Cerebellar cortex (tissue), 1 donor: ENCODE measurements around the gene RAB18.
"Not testable (repeated sequence)": the region's sequence is repeated elsewhere in the genome, so short reads cannot be mapped to it uniquely, and the experiment has no call there.

Experiments used
- DNase-seq: peaks from one replicate; pipeline ENCODE4 v3.0.0-alpha.2; 2015; ENCODE audit warnings: low spot score

The RAB18 gene

DNA sequence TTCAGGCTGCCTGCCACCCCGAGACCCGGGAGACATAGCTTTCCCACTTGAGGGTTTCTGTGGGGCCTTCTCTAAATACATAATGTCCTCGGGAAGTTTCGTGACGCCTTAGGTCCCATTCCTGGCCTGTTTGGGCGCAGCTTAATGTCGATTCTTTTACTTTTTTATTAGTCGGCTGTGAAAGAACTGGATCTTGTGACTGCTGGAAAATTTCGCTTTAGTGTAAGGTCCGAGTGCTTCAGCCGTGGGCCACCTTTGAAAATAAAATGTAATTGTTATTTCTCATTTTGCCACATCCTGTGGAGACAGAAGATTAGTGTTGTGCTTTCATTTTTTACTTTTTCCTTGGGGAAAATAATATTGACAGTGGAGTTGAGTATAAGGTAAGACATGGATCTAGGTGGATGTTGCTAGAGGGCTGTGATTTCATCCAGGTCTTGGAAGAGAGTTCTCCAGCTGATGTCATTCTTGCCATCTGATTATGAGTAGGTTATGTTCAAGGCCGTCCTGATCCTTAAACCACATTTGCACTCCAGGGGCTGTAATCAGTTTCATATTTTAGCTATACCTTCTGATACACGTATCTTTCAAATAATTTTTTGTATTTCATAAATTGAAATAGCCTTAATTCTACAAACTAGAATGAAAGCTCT lies 830 bp downstream of the RAB18 start:
- no peak for DNase-seq

DNA sequence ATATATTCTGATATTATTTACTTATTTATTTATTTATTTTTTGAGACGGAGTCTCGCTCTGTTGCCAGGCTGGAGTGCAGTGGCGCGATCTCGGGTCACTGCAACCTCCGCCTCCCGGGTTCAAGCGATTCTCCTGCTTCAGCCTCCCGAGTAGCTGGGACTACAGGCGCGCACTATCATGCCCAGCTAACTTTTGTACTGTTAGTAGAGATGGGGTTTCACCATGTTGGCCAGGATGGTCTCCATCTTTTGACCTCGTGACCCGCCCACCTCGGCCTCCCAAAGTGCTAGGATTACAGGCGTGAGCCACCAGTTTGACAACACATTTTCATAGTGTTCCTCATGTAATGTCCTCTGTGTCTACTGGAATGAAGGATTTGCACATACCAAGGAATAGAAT lies 1.4 kb downstream of the RAB18 start:
- DNase-seq = not testable (repeated sequence)

DNA sequence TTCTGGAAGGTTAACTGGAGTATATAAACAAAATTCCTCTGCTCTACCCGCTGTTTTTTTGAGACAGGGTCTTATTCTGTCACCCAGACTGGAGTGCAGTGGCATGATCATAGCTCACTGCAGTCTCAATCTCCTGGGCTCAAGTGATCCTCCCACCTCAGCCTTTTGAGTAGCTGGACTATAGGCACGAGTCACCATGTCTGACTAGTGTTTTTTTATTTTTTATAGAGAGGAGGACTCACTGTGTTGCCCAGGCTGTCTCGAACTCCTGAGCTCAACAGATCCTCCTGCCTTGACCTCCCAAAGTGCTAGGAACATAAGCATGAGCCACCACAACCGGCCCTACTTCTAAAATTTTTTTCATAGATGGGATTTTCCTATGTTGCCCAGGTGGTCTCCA lies 2.2 kb downstream of the RAB18 start:
- DNase-seq = no peak

DNA sequence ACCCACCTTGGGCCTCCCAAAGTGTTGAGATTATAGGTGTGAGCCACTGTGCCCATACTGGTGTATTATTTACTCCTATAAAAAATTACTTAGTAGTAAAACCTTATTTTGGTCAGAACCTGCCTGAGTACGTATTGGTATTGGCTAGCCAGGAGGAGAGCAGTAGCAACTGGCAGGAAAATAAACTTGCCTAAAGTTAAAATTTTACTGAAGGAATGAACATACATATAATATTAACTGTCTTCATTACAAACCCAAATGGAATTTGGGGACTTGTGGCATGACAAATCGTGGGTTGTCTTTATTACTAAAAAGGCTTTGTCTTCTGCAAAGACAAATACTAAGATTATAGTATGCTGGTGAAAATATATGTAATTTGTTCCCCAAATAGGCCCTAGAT lies 8.4 kb downstream of the RAB18 start:
- no peak for DNase-seq

DNA sequence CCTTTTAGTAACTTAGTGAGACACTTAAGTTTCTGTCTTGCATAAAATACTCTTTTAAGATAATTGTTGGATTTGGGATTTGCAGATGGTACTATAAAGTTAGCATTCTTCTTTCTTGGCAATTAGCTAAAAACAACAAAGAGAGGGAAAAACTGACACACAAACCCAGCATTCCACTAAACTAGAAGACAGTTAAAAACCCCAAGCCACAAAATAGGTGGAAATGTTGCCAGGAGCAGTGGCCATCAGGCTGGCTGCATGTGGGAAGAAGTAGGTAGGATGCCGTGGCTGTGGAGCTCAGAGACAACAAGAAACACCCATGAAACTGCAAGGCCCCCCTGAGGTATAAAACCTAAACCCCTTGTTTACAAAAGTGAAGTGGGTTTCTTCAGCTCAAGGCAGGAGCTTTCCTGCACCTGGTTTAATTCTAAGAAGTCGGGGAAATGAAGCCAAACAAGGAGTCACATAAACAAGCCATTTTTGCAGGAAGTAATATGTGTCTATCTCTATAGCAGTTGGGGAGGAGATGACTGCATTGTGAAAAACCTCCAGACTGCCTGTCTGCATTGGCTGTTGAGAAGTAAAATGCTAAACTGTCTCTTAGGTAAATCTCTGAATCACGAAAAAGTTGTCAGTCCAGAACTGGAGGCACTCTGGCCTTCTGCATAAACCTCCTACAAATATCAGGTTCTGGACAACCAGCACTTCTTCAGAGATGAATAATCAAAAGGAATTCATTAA lies 9.5 kb downstream of the RAB18 start:
- no peak for DNase-seq

DNA sequence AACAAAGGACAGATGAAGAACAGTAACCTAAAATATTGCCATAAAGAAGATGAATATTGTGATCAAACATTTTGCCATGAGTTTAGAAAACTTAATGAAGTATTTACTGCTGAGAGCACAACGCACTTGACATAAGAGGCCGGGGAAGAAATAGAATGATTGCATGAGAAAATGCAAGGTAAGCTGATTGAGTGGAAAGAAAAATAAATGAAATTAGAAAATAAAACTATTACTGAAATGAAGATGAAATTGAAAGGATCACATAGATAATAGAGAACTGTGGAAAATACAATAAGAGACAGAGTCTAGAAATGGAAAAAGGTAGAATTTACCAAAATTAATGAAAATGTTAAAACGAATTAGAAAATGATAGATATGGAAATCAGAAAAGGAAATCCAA lies 10.1 kb downstream of the RAB18 start:
- DNase-seq = no peak

DNA sequence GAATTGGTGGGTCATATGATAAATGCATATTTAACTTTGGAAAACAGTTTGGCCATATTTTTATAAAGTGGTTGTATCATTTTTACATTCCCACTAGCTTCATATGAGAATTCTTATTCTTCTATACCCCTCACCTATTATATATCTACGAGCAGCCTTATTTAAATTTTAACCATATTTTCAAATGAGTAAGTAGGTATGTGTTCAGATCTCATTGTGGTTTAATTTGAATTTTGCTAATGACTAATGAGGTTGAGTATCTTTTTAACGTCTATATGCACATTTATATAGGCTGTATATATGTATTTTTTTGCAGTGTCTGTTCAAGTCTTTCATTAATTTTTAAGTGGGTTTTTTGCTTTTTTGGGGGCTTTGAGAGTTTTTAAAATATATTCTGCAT lies 14.2 kb downstream of the RAB18 start:
- no peak for DNase-seq

DNA sequence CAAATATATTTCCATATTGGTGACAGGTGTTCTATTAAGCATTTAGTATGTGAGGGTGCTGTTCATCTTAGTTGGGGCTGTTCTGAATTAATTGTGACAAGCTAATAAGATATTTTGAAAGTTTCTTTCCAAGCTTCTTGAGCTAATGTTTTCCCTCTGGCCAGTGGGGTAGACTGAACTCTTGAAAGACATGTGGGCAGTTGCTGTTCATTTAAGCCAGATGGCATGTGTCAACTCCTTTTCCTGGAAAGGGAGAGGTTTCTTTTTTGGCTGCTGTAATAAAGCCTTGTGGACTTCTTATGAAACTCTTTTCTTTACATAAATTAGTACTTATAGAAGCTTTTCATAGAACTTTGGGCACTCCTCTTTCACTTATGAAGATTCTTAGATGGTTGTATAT lies 21.7 kb downstream of the RAB18 start:
- DNase-seq = no peak

DNA sequence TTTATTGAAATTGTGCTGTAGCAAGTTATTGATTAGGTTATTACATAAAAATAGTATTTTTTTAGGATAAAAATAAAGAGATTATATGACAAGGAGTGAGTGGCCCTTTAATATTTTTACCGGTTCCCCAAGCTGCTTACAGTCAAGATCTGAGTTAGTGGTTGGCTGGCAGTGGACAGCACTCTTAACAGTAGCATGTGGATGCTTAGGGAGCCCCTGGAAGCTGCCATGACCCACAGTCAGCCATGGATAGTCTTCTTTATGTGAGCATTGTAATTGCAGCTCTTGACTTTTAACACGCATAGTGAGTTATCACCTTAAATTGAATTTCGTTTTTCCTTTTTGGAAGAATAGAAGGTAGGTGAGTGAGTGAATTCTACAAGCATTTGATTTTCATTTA lies 22.1 kb downstream of the RAB18 start:
- no peak for DNase-seq

DNA sequence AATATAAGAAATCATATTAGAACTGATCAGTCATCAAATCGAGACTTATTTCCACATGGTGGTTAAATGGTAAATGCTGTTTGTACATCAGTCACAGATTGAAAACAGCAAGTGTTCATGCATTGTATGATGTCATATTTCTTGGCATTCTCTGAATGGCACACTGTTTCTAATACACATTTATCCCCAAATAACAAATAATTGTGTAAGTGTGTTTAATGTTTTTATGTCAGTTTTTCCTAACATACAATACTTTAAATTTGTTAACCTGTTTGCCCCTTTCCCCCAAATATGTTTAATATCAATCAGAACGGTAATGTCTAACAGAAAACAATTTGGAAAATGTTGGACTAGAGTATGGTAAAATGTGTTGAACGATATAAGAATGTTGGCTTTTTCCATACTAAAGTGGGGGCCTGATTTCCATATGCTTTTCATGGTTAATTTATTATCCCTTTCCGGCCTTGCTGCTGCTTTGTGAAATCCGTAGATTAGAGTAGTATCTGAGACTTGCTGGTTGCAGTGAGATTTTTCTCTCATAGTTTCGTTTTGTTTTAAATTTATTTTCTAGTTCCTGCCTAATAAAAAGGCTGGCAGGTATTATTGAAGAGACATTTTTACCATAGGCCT lies 23.7 kb downstream of the RAB18 start:
- DNase-seq = no peak

DNA sequence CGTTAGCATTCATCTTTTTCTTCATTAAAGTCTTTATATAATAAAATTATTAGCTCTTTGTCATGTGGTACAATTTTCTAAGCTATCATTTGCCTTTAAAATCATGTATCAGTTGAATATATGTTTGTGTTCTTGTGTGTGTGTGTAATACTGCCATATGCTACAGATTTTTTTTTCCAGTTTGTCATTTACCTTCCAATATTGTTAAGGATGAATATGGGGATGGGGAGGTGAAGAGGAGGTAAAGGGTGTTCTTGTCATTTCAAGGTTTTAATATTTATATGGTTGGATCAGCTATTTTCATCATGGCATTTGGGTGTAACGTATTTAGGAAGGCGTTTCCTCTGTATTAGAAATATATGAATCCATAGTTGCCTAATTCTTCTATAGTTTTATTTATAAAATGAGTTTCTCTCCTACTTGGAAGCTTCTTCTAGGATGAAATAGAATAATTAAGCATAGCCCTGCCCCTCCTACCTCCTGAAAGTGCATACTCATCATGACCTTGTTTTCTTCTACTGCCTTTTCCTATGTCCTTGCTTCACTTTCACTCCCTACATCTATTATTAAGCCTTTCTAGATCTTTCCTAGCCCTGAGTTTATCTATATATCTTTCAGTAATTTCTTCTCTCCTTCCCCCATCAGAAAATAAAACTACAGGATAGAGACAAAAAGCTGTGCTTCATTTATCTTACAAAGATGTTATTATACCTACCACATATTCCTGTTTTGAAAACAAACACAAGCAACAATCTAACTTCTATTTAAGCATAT lies 25.1 kb downstream of the RAB18 start:
- DNase-seq = no peak

DNA sequence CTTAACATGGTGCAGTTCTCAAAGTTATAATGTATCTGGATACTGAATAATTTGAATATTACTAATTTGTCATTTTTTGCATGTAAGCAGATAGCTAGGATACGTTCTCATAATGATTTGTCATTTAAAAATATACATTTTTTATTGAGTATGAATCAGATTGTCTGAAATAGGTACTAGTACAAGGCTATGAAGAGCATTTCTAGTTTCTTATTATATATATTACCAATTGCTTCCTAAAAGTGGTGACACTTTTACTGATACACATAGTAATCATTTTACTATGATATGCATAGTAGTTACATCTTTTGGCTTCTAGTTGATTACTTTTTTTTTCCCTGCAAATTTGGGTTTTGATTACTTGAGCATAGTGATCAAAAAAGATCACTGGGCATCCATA lies 26.4 kb downstream of the RAB18 start:
- no peak for DNase-seq

DNA sequence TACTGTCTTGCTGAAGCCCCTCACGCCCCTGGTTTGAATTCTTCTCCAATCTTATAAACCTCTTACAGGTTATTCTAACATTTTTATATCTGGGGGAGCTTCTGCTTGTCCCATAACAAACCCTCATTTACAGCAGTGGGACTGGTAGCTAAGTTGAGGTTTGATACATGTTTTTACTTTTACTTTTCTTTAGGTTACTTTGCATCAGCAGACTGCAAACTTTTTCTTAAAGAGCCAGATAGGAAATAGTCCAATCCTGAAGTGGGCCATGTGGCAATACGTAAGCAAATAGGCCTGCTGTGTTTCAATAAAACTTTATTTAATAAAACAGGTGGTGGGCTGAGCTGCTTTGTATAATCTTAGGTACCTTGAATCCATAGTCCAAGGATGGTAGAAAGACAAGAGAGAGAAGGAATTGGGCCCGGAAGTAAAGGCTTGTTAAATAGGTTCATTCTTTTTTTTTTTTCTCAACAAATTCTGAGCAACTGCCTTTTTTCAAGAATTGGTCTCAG lies 27.3 kb downstream of the RAB18 start:
- no peak for DNase-seq

DNA sequence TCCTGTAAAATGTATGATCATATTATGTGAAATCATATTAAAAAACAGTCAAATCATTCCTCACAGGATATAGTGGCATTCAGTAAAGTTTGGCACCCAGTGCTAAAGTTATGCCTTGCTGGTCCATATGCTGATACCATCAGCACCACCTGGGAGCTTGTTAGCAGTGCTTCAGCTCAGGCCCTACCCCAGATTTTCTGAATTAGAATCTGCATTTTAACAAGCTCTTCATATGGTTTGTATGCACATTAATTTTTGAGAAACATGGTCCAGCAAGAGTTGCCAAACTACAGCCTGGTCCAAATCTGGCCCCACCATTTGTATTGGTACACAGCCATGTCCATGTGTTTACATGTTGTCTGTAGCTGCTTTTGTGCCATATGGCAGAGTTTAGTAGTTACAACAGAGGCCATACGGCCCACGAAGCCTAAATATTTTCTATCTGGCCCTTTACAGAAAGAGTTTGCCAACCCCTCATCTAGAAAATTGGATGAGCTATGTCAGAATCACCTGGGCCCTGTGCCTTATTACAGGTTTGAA lies 30.1 kb downstream of the RAB18 start:
- DNase-seq = peak; percentile 75

DNA sequence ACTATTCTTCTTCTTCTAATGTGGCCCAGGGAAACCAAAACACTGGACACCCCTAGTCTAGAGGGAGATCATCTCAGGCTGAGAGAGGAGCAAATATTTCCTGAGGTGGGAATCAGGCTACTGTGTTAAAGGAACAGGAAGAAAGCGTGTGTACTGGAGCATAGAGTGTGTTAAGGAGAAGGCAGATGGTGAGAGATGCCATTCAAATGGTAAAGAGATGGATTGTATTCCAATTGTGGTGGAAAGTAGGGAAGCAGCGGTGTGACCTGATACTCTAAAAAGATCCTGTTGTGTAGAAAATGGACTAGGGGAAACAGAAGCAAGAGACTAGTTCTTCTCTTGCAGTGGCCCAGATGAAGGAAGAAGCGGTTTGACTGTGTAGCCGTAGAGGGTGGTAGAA lies 31.2 kb downstream of the RAB18 start:
- no peak for DNase-seq

DNA sequence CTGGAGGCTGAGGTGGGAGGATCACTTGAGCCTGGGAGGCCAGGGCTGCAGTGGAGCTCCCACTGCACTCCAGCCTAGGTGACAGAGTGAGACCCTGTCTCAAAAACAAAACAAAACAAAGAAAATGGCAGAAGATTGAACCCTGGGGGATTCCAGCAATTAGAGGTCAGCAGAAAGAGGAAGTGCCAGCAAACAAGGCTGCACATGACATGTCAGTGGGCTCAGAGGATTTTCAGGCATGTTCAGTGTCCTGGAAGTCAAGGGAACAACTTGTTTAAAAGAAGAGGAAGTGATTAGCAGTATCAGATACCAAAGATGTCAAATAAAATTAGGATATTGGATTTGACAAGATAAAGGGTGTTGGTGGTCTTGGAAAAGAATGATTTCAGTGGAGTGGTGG lies 32.3 kb downstream of the RAB18 start:
- DNase-seq = no peak

DNA sequence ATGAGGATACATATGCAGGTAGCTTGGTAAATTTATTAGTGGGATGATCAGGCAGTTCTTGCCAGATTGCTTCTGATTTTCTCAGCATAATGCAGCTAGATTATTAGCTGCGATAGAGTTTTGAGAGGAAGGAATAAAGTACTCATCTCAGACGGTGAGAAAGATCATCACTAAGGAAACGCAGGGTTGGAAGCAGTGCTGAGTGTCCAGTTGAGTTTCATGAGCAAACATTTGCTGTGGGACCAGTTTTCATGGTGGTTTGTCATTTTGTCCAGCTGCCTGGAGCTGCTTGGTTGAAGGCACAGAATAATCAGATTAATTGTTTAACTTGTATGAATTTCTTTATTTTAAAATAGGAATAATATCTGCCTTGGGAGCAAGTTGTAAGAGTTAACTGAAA lies 33.1 kb downstream of the RAB18 start:
- no peak for DNase-seq

DNA sequence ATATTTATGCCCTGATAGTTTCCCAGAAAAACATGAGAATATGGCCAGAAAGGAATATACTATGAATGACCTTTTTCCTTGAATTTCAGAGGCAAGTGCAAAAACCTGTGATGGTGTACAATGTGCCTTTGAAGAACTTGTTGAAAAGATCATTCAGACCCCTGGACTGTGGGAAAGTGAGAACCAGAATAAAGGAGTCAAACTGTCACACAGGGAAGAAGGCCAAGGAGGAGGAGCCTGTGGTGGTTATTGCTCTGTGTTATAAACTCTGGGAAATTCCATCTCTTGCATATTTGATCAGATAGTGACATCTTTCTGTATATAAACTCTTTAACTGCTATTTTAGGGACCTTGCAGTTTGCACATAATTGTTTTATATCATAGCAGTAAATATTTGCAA lies 33.7 kb downstream of the RAB18 start:
- DNase-seq = no peak

DNA sequence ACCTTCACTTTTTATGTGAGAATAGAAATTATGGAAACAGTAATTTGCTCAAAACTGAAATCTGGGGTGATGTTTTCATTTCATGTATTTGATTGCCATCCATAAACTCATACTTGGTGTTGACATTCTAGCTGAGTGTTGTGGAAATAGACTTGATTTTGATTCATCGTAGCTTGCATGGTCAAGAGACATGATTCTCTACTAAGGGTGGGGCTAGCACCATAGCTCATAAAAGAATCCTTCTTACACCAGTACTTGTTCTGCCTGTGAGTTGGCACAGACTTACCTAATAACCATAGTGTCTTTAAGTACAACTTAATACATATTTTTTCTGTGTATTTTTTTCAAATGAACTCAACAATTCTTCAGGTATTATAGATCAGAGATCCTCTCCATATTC lies 36.6 kb downstream of the RAB18 start:
- DNase-seq = no peak

DNA sequence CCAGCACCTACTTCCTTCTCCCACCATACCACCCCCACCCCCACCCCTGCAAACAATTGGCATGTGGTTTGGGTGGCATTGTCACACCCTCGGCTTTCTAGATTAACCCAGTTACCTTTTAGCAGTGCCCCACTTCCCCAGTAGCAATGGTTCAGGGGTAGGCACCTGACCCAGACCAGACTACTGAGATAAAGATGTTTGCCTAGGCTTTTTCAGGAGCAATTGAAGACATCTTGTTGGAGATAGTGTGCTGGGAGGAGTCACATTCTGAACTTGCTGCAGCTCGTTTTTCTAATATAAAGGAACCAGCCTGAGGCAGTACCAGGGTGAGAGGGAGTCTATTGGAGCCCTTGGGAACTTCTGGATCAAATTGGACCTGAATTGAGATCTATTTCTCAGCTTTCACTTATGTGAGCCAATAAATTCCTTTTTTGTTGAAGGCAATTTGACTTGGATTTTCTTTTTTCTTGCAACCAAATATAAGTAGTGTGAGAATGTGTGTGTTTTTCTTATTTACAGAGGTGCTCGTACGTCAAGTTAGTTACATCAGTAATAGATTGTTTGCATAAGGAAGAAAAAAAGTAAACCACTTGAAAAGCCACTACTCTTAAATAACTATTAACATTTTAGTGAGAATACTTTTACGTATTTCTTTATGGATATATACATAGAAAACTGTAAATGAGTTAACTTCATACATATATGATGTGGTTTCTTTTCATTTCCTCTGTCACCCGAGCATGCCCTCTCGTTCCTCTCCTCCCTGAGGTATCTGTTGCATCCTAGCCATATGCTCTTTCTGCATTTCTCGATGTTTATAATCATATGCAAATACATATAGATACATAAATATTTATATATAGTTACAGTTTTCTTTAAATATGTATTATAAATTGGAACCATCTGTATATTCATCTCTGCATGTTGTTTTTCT lies 38.0 kb downstream of the RAB18 start:
- DNase-seq = no peak

DNA sequence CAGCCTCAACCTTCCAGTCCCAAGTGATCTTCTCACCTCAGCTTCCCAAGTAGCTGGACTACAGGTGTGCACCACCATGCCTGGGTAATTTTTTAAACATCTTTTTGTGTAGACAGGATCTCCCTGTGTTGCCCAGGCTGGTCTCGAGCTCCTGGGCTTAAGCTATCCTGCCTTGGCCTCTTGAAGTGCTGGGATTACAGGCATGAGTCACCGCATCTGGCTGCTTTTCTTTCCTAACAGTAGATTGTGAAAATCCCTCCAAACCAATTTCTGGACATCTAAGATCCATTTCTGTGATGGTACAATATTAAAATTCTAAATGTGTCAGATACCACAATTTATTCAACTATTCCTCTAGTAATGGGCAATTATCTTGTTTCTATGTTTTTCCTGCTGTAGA lies 38.7 kb downstream of the RAB18 start:
- DNase-seq = no peak
